Uterus (tissue), 4 donors: ENCODE data around the gene ATOSA. TPM values are rescaled to one million over a fixed set of nuclear protein-coding genes. Genes with fewer than 3 reads are reported as not detected.

Experiments
- DNase-seq, 2 donors: peaks; one replicate each; pipeline ENCODE4 v3.0.0-alpha.2; 2019 to 2020
- H3K27ac ChIP-seq, 2 donors: fragments of 200-600 bp; sonication (generic); 1 replicate in 1 of 2; 2 replicates in 1 of 2; pipeline ENCODE4 v1.5.1; 2016 to 2018
- H3K27me3 ChIP-seq, 2 donors: fragments of 200-600 bp; sonication (generic); one replicate each; pipeline ENCODE4 v1.5.1; 2018 to 2019; ENCODE audit warnings: control low read depth in 1 of 2
- H3K36me3 ChIP-seq, 2 donors: fragments of 200-600 bp; sonication (generic); one replicate each; pipeline ENCODE4 v1.5.1; 2019; ENCODE audit warnings: control low read depth in 1 of 2
- H3K4me1 ChIP-seq, 2 donors: fragments of 200-600 bp; sonication (generic); one replicate each; pipeline ENCODE4 v1.5.1; 2018 to 2019; ENCODE audit warnings: control low read depth in 1 of 2
- H3K4me3 ChIP-seq, 2 donors: fragments of 200-600 bp; sonication (generic); 1 replicate in 1 of 2; 2 replicates in 1 of 2; pipeline ENCODE4 v1.5.1; 2018 to 2019; ENCODE audit warnings: mild to moderate bottlenecking in 1 of 2
- H3K9me3 ChIP-seq, 2 donors: fragments of 200-600 bp; sonication (generic); one replicate each; pipeline ENCODE4 v1.5.1; 2019; ENCODE audit warnings: control low read depth in 1 of 2
- POLR2A ChIP-seq, 2 donors: fragments of 450-650 bp; IDR thresholded peaks; one replicate each; pipeline ENCODE4 v1.6.1; 2016; ENCODE audit warnings: antibody characterized with exemption in 2 of 2, mild to moderate bottlenecking in 1 of 2, moderate library complexity in 1 of 2
- intact Hi-C: fragments of 100-400 bp; cut with DNase I; formaldehyde crosslinking; loops from one replicate; pipeline ENCODE4 v1.15.1; 2023; ENCODE audit warnings: low total_unique reads
- total RNA-seq, 4 donors: library from RNA; depleted of rRNA in 3 of 4; stranded (reverse); fragments of >200 nt in 3 of 4; gene quantifications; one replicate each; pipeline versions ENCODE4 v1.1.0 to v1.2.4, GENCODE V29; 2014 to 2023
- TF ChIP-seq, protein P1 (sequence below), 4 experiments: fragments of 200-600 bp in 2 of 4; fragments of 450-650 bp in 2 of 4; sonication (generic) in 2 of 4; IDR thresholded peaks; one replicate each; pipeline ENCODE4 v1.5.1; 2016 to 2019; ENCODE audit warnings: antibody characterized with exemption in 4 of 4, mild to moderate bottlenecking in 2 of 4, moderate library complexity in 1 of 4
- donor health status: DM: yes; HTN: yes; CAD: no.

The ATOSA gene
- total RNA-seq, 4 donors from 2014 or later, result 45.0 to 114 (median 78.9) TPM

DNA sequence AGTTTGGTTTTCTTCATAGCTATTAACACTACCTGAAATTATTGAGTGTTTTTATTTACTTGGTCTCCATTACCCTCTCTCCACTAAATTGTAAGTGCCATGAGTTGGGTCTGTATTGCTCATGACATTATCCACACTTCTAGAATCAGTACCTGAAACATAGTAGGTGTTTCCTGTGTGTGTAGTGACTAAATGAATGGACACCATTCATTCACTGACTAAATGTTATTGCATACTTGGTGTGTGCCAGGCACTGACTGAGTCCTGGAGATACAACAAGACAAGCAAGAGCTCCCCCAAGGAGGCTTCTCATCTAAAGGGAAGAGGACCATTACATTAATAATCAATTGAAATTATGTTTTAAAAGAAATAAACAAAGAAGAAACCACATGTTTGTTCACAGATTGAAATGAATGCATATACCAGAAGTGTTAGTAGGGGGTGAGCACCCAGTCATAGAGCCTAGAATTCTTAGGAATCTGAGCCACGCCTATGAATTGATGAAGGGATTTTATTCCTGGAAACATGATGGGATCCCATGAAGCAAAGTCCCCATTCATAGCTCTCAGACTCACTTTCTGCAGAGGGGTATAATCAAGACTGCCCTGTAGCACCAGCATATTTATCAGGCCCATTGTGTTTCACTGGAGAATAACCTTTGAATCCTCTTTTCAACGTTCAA, 31.7 kb upstream of the ATOSA start:
- intact Hi-C loops, result no loop called here

DNA sequence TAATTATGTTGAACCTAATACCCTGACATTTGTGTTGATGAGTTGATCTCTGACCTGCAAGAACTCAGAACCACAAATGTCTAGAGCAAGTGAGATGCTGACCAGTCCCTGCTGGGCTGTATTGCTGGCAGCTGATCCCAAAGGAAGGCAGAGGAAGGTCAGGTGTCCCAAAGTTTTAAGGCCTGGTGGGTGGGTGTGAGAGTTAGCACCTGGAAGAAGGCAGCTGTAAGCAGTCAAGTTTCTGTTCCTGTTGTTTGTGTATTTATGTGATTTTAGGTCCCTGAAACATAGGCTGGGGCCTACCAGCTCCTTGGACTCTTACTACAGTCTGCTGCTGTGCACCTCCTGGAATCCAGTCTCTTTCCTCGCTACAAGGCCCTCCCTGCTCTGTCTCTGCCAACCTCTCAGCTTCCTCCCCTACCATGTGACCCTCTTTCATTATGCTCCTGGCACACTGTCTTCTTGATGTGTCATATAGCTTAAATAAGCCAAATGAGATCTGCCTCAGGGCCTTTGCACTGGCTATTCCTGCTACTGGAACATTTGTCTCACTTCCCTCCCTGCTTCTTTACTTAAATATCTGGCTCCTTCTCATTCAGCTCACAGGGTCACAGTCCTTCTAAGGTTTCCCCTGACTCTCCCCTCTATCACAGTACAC, 31.0 kb upstream of the ATOSA start:
- TF ChIP-seq, protein P1, sequence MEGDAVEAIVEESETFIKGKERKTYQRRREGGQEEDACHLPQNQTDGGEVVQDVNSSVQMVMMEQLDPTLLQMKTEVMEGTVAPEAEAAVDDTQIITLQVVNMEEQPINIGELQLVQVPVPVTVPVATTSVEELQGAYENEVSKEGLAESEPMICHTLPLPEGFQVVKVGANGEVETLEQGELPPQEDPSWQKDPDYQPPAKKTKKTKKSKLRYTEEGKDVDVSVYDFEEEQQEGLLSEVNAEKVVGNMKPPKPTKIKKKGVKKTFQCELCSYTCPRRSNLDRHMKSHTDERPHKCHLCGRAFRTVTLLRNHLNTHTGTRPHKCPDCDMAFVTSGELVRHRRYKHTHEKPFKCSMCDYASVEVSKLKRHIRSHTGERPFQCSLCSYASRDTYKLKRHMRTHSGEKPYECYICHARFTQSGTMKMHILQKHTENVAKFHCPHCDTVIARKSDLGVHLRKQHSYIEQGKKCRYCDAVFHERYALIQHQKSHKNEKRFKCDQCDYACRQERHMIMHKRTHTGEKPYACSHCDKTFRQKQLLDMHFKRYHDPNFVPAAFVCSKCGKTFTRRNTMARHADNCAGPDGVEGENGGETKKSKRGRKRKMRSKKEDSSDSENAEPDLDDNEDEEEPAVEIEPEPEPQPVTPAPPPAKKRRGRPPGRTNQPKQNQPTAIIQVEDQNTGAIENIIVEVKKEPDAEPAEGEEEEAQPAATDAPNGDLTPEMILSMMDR (IDR thresholded peaks at IDR 0.05), result no peak
- TF ChIP-seq POLR2A (IDR thresholded peaks at IDR 0.05), result no peak
- Histone ChIP-seq H3K27ac (no peak overlapping the region), H3K4me3 (no peak overlapping the region), H3K9me3 (no peaks in the 10 kb centered on the region), H3K4me1 (no peaks in the 10 kb centered on the region), H3K27me3 (no peaks in the 10 kb centered on the region), H3K36me3 (no peaks in the 10 kb centered on the region)
- intact Hi-C loops, result no loop called here
- no peak for DNase-seq

More for the DNA sequence above, 31.7 kb upstream of the ATOSA start:
- Histone ChIP-seq H3K9me3 (no peaks in the 10 kb centered on the region), H3K36me3 (no peaks in the 10 kb centered on the region), H3K27ac (no peak overlapping the region), H3K27me3 (no peaks in the 10 kb centered on the region), H3K4me3 (no peak overlapping the region), H3K4me1 (no peaks in the 10 kb centered on the region)
- TF ChIP-seq, protein P1 (IDR thresholded peaks at IDR 0.05), result no peak
- no peak for TF ChIP-seq POLR2A (IDR thresholded peaks at IDR 0.05)
- no peak for DNase-seq

DNA sequence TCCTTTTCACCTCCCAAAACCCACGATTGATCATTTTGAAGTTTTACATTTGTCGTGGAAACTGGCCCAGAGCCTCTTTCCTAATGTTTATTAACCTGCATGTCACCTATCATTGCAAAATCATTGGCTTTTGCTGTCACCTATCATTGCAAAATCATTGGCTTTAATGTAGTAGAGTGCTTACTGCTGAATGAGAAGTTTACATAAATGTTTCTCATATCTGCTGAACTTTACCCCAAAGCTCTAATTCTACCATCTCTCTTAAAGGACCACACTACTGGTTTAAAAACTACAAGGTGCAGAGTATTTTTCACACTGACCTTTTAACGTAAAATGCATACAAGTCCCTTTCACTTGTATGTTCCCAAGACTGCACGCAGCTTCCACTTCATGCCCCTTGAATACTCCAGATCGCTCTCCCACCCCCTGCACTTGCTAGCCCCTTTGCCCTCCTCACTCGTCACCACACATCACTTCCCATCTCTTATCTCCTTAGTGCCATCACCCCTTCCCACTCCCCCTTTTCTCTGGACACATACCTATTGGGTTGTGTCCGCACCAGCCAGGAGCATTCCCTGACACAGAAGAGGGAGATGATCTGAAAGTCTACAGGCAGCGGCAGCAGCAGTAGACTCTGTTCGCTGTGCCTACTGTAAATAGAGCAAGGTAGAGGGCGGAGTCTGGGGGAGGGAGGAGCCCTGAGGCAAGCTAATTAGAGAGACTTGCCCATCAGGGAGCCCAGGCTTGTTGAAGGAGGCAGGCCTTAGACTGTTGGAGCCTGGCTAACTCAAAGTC, 30.2 kb upstream of the ATOSA start:
- TF ChIP-seq POLR2A (IDR thresholded peaks at IDR 0.05), result no peak
- TF ChIP-seq, protein P1 (IDR thresholded peaks at IDR 0.05), result no peak
- Histone ChIP-seq H3K27ac (no peak overlapping the region), H3K9me3 (no peaks in the 10 kb centered on the region), H3K4me3 (no peak overlapping the region), H3K4me1 (no peaks in the 10 kb centered on the region), H3K27me3 (no peaks in the 10 kb centered on the region), H3K36me3 (no peaks in the 10 kb centered on the region)
- intact Hi-C loops, result no loop called here
- no peak for DNase-seq

DNA sequence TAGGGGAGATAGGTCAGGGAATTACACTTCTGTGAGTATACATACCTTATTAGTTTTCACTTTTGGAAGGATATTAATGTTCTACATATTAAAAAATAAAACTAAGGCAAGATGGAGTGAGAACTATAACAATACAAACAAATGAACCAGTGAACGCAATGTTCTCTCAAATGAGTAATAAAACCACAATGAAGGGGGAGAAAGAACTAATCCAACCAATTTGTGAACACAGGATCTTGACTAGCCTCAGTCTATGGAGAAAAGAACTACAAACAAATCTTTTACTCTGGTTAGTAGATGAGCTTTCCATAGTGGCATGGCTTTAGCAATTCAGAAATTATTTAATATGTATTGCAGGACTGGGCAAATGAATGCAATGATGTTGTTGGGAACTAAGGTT, 26.9 kb upstream of the ATOSA start:
- DNase-seq, result no peak
- H3K4me1 ChIP-seq, result no peaks in the 10 kb centered on the region
- intact Hi-C loops, result no loop called here
- TF ChIP-seq POLR2A (IDR thresholded peaks at IDR 0.05), result no peak
- TF ChIP-seq, protein P1 (IDR thresholded peaks at IDR 0.05), result no peak
- no peaks in the 10 kb centered on the region for H3K27me3 ChIP-seq
- no peak overlapping the region for H3K27ac ChIP-seq
- H3K9me3 ChIP-seq, result no peaks in the 10 kb centered on the region
- H3K36me3 ChIP-seq, result no peaks in the 10 kb centered on the region
- H3K4me3 ChIP-seq, result no peak overlapping the region

DNA sequence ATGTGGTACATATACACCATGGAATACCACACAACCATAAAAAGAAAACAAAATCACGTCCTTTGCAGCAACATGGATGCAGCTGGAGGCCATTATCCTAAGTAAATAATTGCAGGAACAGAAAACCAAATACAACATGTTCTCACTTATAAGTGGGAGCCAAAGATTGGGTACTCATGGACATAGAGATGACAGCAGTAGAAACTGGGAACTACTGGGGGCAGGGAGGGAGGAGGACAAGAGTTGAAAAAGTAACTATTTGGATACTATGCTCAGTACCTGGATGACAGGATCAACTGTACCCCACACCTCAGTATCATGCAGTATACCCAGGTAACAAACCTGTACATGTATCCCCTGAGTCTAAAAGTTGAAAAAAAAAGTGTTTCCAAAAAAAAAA, 23.2 kb upstream of the ATOSA start:
- intact Hi-C loops, result no loop called here
- Histone ChIP-seq H3K27ac (no peak overlapping the region), H3K36me3 (no peaks in the 10 kb centered on the region), H3K4me1 (no peaks in the 10 kb centered on the region), H3K27me3 (no peaks in the 10 kb centered on the region), H3K4me3 (no peak overlapping the region), H3K9me3 (no peaks in the 10 kb centered on the region)
- DNase-seq, result no peak
- no peak for TF ChIP-seq POLR2A (IDR thresholded peaks at IDR 0.05)
- TF ChIP-seq, protein P1 (IDR thresholded peaks at IDR 0.05), result no peak
